ENCODE measurements around the gene KCTD2. TPM values are rescaled to one million over a fixed set of nuclear protein-coding genes. Genes with fewer than 3 reads are reported as not detected.

Gene KCTD2
- total and polyA plus RNA-seq, 9 of the 15 experiments (the other 6 are each of a cell fraction or from before 2014, with no cell fraction given), result 1.7 to 32.9 (median 15.8) TPM

- no peak for DNase-seq (ENCODE audit: extremely low read depth in 1 of 4, low spot score in 3 of 4)
- ChIA-PET POLR2A (interaction anchor here (0.6 to 0.8 kb wide), 2 partner anchors 18 to 124 kb away, joined by 3 to 4 read pairs; partner anchors contain the start of gene MRPL58), CTCF (ENCODE audit: low intra/inter-chr PET ratio) (no interaction called here)
- Histone ChIP-seq H3K9me3 (replicated peaks; ENCODE audit: control insufficient read depth, insufficient read depth, low read depth, low read length) (peaks cover 13% of the 10 kb centered on the region), H3K4me1 (replicated peaks in 1 of 2; ENCODE audit: control insufficient read depth in 2 of 2, insufficient read depth in 2 of 2, low read length in 2 of 2) (peaks cover 14 to 19% of the 10 kb centered on the region in 2 experiments; a peak in 4 of 5 replicates), H3K9me1 (ENCODE audit: control insufficient read depth, insufficient read depth, low read length) (no peaks in the 10 kb centered on the region), H2AFZ (ENCODE audit: low read depth, low read length) (no peak overlapping the region), H3K4me2 (ENCODE audit: insufficient read depth, low read length) (no peak overlapping the region), H3K27me3 (ENCODE audit: control insufficient read depth in 2 of 2, insufficient read depth in 2 of 2, low read length in 2 of 2) (no peaks in the 10 kb centered on the region), H3K79me2 (ENCODE audit: control insufficient read depth, insufficient read depth, low read length) (no peaks in the 10 kb centered on the region), H3K36me3 (ENCODE audit: control insufficient read depth, insufficient read depth, low read length) (no peaks in the 10 kb centered on the region), H3K9ac (ENCODE audit: insufficient read depth in 1 of 2, low read depth in 2 of 2, low read length in 2 of 2) (no peak overlapping the region), H3K4me3 (no peak overlapping the region), H4K20me1 (replicated peaks; ENCODE audit: control insufficient read depth, insufficient read depth, low read length) (no peaks in the 10 kb centered on the region), H3K27ac (ENCODE audit: extremely low read depth, low read depth, low read length) (no peak overlapping the region)
- 68% methylated on average over 8 of the region's 8 CpGs for WGBS (ENCODE audit: insufficient coverage, low coverage, missing lambda C conversion rate)
- FAIRE-seq, result no peak
- intact Hi-C loops (cut with micrococcal nuclease) (loop anchor here (10.0 kb wide), 1 partner anchor 155 kb away; the partner anchor contains the start of gene FDXR), in situ Hi-C loops (cut with MboI) (no loop called here)
- no peak for ATAC-seq
- BruUV-seq (replicated peaks), result no TSS peak
- TF ChIP-seq CBX1 (IDR thresholded peaks at IDR 0.05; ENCODE audit: low read depth), result peak; percentile 84; the same call in 1 of the 2 replicates
- no peak for TF ChIP-seq PTTG1 (tag; IDR thresholded peaks at IDR 0.05; ENCODE audit: low read depth)
- peak in 1 of 2 experiments; percentile 96; a peak in 2 of 3 replicates for TF ChIP-seq CBX3 (IDR thresholded peaks at IDR 0.05; ENCODE audit: borderline replicate concordance in 1 of 2, low read length in 2 of 2)
- TF ChIP-seq EGR1 (conservative IDR thresholded peaks at IDR 0.05), result 0 out of 2 replicates have a peak, but pooled peaks have one; percentile 6
- peak; percentile 90; the same call in 1 of the 2 replicates for TF ChIP-seq CBX5 (IDR thresholded peaks at IDR 0.05; ENCODE audit: borderline replicate concordance, low read depth)
- no peak for TF ChIP-seq ILK (tag; IDR thresholded peaks at IDR 0.05; ENCODE audit: borderline replicate concordance, low read depth)
- peak; percentile 92 for TF ChIP-seq TRIM28 (IDR thresholded peaks at IDR 0.05)
- TF ChIP-seq TRIM24 (IDR thresholded peaks at IDR 0.05), result peak in 1 of 2 experiments; percentile 64; a peak in 2 of 4 replicates
- TF ChIP-seq ZBTB33 (CRISPR knock-in tag; IDR thresholded peaks at IDR 0.05), result peak; percentile 92
- TF ChIP-seq ZNF280A (IDR thresholded peaks at IDR 0.05; ENCODE audit: low read depth, partially characterized antibody), result peak; percentile 69
Observed at GRCh38 chr17:75030161-75030560, 16.9 kb upstream of the KCTD2 start.
